T-helper 1 cell treated with Interleukin-12 subunit alpha and Interleukin-12 subunit beta and Interleukin-4 antibody, amounts not matched to agents 30 μg/mL and 1 μg/mL, for 36 hours (primary cell): Measurements from ENCODE around the gene ACTR1B.
"Not testable (repeated sequence)": the region's sequence is repeated elsewhere in the genome, so short reads cannot be mapped to it uniquely, and the experiment has no call there.

Experiments used
- H3K27ac Mint-ChIP-seq: one replicate; pipeline ENCODE4 v1.8.0; 2021; ENCODE audit warnings: mild to moderate bottlenecking, mixed read lengths
- H3K27me3 Mint-ChIP-seq: one replicate; pipeline ENCODE4 v1.8.0; 2021; ENCODE audit warnings: low read depth, mixed read lengths
- H3K36me3 Mint-ChIP-seq: one replicate; pipeline ENCODE4 v1.8.0; 2021; ENCODE audit warnings: low read depth, mixed read lengths
- H3K4me1 Mint-ChIP-seq: one replicate; pipeline ENCODE4 v1.8.0; 2021; ENCODE audit warnings: low read depth, mixed read lengths
- H3K4me3 Mint-ChIP-seq: one replicate; pipeline ENCODE4 v1.8.0; 2021; ENCODE audit warnings: mild to moderate bottlenecking, moderate library complexity, mixed read lengths
- H3K9me3 Mint-ChIP-seq: one replicate; pipeline ENCODE4 v1.8.0; 2021; ENCODE audit warnings: mixed read lengths

Gene ACTR1B

DNA sequence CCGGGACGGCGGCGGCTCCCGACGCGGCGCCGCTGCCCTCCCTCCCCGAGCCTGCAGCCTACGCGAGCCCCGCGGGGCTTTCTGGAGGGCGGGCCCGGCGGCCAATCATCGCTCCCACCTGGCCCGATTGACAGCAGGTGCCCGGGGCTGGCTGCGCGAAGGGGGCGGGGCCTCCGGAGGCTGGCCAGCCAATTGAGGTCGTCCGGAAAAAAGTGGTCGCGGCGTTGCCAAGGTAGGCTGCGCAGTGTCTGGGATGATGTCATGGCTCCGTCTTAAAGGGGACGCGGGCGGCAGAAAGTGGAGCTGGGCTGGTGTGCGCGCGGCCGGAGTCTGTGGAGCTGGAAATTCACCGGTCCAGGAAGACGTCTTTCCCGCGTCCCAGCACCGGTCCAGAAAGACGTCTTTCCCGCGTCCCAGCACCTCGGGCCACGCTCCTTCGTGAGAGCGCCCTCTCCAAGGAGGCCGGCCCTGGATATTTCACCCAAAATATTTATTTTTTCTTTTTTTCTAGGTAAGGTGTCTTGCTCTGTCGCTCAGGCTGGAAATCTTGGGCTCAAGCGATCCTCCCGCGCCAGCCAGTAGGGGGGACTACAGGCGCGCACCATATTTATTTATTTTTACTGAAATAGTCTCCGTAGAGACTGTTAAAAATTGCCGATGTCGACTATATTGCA, at the start of gene ACTR1B:
TSS of gene ACTR1B (minus strand) at position 83 of the 674 bp plus-strand sequence. CDS start 154 bp downstream, outside the sequence.
- H3K4me3 Mint-ChIP-seq: peak within 1 kb of the TSS; percentile 92
- no peaks in the 10 kb centered on the region for H3K27me3 Mint-ChIP-seq
- peak within 1 kb of the TSS; percentile 98 for H3K27ac Mint-ChIP-seq
- H3K4me1 Mint-ChIP-seq: peaks cover 23% of the 10 kb centered on the region
- H3K36me3 Mint-ChIP-seq: peaks cover 11% of the 10 kb centered on the region
- H3K9me3 Mint-ChIP-seq: no peaks in the 10 kb centered on the region

DNA sequence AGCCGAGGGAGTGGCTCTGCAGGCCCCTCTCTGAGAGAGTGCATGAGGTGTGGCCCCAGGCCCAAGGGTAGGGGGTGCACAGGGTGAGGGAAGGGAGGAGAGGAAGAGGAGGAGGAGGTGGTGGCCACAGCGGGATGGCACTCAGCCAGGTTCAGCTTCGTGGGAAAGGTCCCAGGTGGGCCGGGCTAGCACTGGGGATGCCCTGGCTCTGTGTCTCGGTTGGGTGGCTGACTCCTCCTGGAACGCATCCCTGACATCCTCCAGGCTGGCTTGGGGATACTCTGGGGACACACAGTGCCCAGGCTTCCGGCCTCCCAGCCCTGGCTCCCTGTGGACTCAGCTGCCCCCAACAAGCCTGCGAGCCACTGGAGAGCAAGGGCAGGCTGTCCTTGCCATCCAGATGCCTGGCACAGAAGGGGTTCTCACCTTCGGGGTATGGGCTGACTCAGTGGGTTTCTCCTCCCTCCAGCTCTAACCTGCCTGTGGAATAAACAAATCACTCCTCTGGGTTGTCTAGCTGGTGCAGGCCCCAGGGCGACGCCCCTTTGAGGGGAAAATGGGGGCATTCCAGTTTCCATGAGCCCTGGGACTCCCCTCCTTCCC, 49.0 kb upstream of the ACTR1B start:
- Mint-ChIP-seq H3K4me3 (peak overlapping the region; percentile 94), H3K27me3 (no peaks in the 10 kb centered on the region), H3K36me3 (peaks cover 41% of the 10 kb centered on the region), H3K27ac (peak overlapping the region; percentile 99), H3K4me1 (peaks cover 59% of the 10 kb centered on the region), H3K9me3 (no peaks in the 10 kb centered on the region)

DNA sequence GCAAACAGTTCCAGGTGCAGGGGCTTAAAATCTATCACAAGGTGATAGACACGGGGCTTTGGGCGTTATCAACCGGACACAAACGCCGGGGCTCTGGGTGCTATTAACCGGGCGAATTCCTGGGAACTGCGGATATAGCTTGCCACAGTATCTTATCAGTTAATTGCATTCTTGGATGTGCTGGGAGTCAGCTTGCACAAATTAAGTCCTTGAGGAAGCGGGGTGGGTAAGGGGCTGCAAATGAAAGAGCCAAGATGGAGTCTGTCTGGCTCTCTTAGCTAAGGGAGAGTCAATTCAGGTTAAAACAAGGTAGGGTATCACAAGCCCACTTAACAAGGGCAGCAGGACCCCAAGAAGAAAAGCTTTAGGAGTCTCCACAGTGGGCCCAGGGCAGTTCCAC, 48.3 kb upstream of the ACTR1B start:
- peaks cover 53% of the 10 kb centered on the region for H3K4me1 Mint-ChIP-seq
- peak overlapping the region; percentile 70 for H3K4me3 Mint-ChIP-seq
- peak overlapping the region; percentile 99 for H3K27ac Mint-ChIP-seq

DNA sequence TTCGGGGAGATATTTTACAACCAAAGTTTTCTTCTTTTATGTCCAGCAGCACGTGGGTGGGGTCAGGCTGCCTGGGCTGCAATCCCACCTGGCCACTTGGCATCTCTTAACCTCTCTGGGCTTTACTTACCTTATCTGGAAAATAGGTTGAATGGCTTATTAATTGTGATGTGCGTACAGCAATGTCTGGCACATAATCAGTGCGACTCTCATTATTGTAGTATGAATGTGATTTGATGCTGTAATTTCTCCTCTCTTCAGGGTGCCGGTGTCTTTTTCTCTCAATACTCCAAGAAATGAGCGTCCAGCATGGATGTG, 47.5 kb upstream of the ACTR1B start:
- no peaks in the 10 kb centered on the region for H3K27me3 Mint-ChIP-seq
- H3K4me1 Mint-ChIP-seq: peaks cover 46% of the 10 kb centered on the region
- H3K36me3 Mint-ChIP-seq: peaks cover 31% of the 10 kb centered on the region
- peak overlapping the region; percentile 99 for H3K27ac Mint-ChIP-seq
- H3K9me3 Mint-ChIP-seq: no peaks in the 10 kb centered on the region
- H3K4me3 Mint-ChIP-seq: peak overlapping the region; percentile 15

More for the DNA sequence above, 48.3 kb upstream of the ACTR1B start:
- not testable (repeated sequence) for H3K9me3 Mint-ChIP-seq, H3K27me3 Mint-ChIP-seq
- peaks cover 37% of the 10 kb centered on the region for H3K36me3 Mint-ChIP-seq

DNA sequence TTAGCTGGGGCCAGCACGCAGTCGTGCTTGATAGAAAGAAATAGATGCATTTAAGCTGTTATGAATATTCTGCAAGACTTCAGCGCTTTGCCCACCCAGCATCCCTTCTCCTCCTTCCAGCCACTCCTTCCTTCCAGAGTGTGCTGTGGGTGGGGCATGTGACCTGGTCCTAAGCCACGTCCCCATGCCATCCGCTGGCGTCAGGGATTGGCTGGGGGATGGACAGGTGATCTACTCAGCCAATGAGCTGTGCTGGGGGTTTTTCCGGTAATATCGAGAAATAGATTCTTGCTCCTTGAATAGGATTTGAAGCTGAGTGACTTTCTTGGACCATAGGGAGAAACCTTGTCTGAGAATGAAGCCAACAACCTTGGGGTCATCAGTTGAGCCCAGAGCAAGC, 44.8 kb upstream of the ACTR1B start:
- Mint-ChIP-seq H3K4me1 (peaks cover 32% of the 10 kb centered on the region), H3K9me3 (no peaks in the 10 kb centered on the region), H3K36me3 (peaks cover 6% of the 10 kb centered on the region), H3K4me3 (no peak overlapping the region), H3K27ac (no peak overlapping the region), H3K27me3 (no peaks in the 10 kb centered on the region)

DNA sequence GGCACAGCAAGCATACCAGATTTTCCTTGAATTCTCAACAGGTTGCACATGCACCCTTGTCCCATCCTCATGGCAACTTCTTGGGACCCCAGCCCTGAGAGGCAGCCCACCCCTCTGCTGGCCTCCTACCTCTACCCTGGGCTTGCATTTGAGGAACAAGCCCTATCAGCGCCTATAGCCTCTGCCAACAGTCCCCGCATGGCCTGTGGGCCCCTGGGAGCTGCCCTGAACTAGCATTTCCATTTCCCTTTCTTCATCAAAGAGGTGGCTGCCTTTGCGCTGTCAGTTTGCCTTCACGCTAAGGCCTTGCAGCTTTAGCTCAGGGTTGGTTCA, 44.2 kb upstream of the ACTR1B start:
- Mint-ChIP-seq H3K4me1 (peaks cover 26% of the 10 kb centered on the region), H3K4me3 (no peak overlapping the region), H3K36me3 (peaks cover 2% of the 10 kb centered on the region)

DNA sequence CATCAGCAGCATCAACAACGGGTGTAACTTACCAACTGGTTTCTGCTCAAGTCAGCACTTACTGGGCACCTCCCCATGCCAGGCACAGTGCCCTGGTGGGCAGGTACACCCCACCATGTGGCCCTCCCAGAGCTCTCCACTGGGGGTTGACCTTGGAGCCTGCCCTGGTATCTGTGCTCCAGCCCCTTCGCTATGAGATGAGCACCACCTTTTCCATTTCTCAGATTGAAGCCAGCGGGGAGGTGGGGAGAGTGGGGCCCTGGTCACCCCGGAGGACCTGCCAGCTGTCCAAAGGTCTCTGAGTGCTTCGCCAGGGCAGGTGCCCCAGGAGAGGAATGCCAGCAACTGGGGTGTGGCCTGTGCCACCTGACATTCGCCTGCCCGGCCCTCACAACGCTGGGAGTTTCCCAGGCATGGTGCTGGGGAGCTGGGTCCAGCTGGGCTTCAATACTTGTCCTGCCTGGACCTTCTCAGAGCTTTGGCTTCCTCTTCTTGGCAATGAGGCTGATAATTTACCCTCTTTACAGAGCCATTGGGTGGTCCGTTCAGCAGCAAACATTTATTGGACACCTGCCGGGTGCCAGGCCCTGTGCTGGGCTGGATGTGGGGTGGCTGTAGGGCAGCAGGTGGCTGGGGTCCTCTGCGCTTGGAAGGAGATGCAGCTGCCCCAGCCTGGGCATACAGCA, 43.7 kb upstream of the ACTR1B start:
- Mint-ChIP-seq H3K9me3 (no peaks in the 10 kb centered on the region), H3K4me1 (peaks cover 24% of the 10 kb centered on the region), H3K27me3 (peaks cover 6% of the 10 kb centered on the region), H3K27ac (no peak overlapping the region), H3K36me3 (peaks cover 2% of the 10 kb centered on the region), H3K4me3 (no peak overlapping the region)

More for the DNA sequence above, 44.2 kb upstream of the ACTR1B start:
- no peak overlapping the region for H3K27ac Mint-ChIP-seq
- peaks cover 1% of the 10 kb centered on the region for H3K27me3 Mint-ChIP-seq
- no peaks in the 10 kb centered on the region for H3K9me3 Mint-ChIP-seq

DNA sequence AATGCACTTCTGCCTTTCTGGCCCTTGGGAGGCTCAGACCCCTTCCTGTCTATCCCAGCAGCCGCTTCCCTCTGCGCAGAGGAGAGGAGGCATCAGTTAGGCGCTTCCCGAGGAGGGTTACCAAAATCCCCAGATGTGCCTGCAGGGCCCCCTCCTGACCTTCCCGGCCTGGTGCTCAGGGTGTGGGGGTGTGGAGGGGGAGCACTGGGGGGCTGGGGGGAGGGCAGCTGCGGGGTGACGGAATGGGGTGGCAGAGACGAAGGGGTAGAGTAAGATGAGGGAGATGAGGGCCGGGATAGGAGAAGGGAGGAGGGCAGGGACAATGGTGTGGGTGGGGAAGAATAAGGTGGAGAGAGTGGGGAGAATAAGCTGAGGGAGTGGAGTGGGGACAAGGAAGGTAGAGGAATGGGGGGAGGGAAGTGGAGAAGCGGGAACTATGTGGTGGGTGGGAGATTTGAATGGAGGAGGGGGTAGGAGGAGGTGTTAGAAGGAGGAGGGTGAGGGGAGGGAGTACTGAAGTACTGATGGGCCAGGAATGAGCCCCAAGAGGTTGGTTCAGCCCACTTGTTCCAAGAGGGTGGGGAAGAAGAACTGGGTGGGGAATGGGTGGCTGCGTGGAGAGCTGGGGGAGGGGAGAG, 43.0 kb upstream of the ACTR1B start:
- peaks cover 2% of the 10 kb centered on the region for H3K36me3 Mint-ChIP-seq
- no peaks in the 10 kb centered on the region for H3K9me3 Mint-ChIP-seq
- no peak overlapping the region for H3K4me3 Mint-ChIP-seq
- H3K4me1 Mint-ChIP-seq: peaks cover 18% of the 10 kb centered on the region
- no peak overlapping the region for H3K27ac Mint-ChIP-seq
- peaks cover 7% of the 10 kb centered on the region for H3K27me3 Mint-ChIP-seq

DNA sequence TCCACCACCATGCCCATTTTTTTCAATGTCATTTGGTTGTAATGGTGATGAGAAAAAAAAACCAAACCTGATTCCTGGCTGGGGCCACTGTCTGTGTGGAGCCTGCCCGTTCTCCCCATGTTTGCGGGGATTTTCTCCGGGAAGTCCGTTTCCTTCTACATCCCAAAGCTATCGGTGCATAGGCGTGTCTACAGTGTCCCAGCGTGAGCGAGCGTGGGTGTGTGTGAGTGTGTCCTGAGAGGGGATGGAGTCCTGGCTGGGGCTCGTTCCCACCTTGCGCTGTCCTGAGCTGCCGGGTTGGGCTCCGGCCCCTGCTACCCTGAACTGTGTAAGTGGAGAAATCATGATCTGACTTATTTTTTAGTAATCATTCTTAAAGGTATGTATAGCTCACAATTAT, 42.3 kb upstream of the ACTR1B start:
- H3K27me3 Mint-ChIP-seq: peaks cover 7% of the 10 kb centered on the region
- H3K36me3 Mint-ChIP-seq: peaks cover 2% of the 10 kb centered on the region
- no peak overlapping the region for H3K4me3 Mint-ChIP-seq
- H3K9me3 Mint-ChIP-seq: no peaks in the 10 kb centered on the region
- H3K27ac Mint-ChIP-seq: no peak overlapping the region
- peaks cover 12% of the 10 kb centered on the region for H3K4me1 Mint-ChIP-seq

DNA sequence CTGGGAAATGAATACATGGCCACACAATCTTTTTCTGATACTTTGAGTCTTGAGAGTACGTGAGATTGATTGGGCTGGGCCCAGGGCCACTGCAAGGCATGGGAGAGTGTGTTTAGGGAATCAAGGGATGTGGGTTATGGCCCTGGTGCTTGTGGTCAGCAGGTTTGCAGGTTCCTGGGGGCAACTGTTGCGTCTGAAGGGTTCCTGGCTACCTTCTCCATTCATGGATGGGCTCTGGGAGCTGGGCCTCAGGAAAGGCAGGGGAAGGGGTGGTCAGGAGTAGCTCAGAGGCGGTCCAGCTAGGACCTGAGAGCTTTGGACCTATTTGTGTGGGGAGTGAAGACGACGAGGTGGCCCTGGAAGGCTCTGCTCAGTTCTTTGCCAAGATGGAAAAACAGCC, 41.1 kb upstream of the ACTR1B start:
- Mint-ChIP-seq H3K4me1 (peaks cover 10% of the 10 kb centered on the region), H3K27me3 (peaks cover 7% of the 10 kb centered on the region), H3K4me3 (no peak overlapping the region), H3K9me3 (no peaks in the 10 kb centered on the region), H3K36me3 (peaks cover under 1% of the 10 kb centered on the region), H3K27ac (no peak overlapping the region)

DNA sequence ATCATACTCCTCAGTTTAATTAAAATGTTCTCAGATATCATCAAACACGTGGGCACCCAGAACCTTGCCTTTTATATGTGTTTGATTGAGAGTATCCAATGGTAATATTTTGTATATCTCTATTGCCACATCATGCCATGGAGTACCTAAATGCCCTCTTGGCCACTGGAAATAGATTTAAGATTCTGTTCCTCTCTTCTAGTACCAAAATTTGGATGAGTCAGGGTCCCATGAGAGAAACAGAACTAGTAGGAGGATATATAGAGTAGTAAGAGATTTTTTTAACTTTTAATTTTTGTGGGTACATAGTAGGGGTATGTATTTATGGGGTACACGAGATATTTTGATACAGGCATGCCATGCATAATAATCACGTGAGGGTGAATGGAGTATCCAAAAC, 39.9 kb upstream of the ACTR1B start:
- no peak overlapping the region for H3K27ac Mint-ChIP-seq
- peaks cover 7% of the 10 kb centered on the region for H3K27me3 Mint-ChIP-seq
- peaks cover 6% of the 10 kb centered on the region for H3K4me1 Mint-ChIP-seq
- H3K9me3 Mint-ChIP-seq: no peaks in the 10 kb centered on the region
- no peak overlapping the region for H3K4me3 Mint-ChIP-seq
- H3K36me3 Mint-ChIP-seq: no peaks in the 10 kb centered on the region

DNA sequence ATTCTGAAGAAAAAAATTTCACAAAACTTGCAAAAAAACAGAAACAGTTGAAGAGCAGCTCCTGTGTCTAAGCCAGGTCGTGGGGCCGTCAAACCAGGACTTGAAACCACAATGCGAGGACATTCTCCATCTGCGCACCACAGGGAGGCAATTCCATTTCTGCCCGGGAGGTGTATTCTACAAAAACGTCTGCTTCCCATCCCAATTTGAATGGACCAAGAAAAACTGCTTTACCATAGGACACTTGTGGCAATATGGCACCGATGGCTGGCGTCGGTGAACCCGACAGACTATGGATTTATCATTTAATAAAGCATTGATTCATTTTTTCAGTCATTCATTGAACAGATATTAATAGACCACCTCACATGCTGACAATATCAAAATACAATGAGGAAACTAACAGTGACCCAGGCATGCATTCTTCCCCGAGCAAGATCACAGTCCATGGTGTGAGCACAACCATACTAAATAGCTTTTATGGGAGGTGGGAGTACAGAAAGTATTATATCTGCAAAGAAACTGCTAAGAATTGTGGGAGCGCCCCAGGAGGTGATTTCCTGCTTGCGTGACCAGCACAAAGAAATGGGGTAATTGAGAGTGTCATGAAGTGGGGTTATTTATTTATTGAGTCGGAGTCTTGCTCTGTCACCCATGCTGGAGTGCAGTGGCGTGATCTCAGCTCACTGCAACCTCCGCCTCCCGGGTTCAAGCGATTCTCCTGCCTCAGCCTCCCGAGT, 39.1 kb upstream of the ACTR1B start:
- H3K27me3 Mint-ChIP-seq: peaks cover 12% of the 10 kb centered on the region
- peaks cover 6% of the 10 kb centered on the region for H3K4me1 Mint-ChIP-seq
- H3K36me3 Mint-ChIP-seq: no peaks in the 10 kb centered on the region
- no peak overlapping the region for H3K27ac Mint-ChIP-seq
- H3K9me3 Mint-ChIP-seq: no peaks in the 10 kb centered on the region
- H3K4me3 Mint-ChIP-seq: no peak overlapping the region

DNA sequence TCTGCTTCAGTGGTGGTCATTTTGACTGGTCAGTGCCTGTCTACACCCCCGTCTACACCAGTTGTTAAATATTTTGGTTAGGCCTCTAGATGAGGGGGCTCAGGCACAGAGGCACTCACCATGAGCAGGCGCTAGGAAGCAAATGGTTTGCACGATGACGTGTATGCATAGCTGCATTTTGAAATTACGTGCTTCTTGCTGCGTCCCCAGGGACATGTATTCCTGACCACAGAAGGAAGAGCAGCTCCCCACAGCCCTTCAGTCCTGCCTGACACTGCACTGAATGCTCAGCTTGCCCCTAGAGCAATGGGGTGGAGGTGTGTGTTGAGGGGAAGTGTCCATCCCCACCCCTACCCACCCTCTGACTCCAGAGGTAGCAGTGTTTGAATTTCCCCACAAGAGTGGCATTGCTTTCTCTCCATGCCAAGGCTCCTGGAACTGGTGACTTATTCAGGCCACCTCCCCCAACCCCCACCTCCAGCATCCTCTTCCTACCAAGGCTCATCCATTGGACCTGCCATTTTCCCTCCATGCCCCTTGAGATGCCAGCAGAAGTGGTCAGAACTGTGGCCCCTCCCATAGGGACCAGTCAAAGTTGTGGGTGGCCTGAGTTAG, 38.1 kb upstream of the ACTR1B start:
- no peak overlapping the region for H3K4me3 Mint-ChIP-seq
- no peak overlapping the region for H3K27ac Mint-ChIP-seq
- peaks cover 9% of the 10 kb centered on the region for H3K4me1 Mint-ChIP-seq

DNA sequence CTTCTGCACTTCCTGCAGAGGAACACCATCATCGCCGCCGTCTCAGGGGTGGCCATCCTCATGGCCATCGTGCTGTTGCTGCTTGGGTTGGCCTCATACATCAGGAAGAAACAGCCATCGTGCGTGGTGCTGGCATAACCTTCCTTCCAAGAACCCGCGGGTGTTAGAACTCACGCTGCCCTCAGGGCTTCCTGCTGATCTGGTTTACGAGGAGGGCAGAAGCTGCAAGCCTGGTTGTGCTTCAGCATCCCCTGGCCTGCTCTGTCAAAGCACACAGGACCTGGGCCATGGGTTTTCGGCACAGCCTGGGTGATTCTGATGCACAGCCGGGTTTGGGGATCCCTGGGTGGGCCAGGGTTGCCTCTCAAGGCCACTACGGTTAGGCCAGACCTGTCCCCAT, 37.3 kb upstream of the ACTR1B start:
- Mint-ChIP-seq H3K4me1 (peaks cover 10% of the 10 kb centered on the region), H3K27ac (no peak overlapping the region), H3K27me3 (peaks cover 12% of the 10 kb centered on the region), H3K9me3 (no peaks in the 10 kb centered on the region), H3K36me3 (no peaks in the 10 kb centered on the region), H3K4me3 (no peak overlapping the region)

More for the DNA sequence above, 38.1 kb upstream of the ACTR1B start:
- H3K9me3 Mint-ChIP-seq: no peaks in the 10 kb centered on the region
- peaks cover 12% of the 10 kb centered on the region for H3K27me3 Mint-ChIP-seq
- no peaks in the 10 kb centered on the region for H3K36me3 Mint-ChIP-seq
